Muscle of back (tissue), 13 donors: Measurements from ENCODE around the gene LSM6. TPM values are rescaled to one million over a fixed set of nuclear protein-coding genes. Genes with fewer than 3 reads are reported as not detected.

Experiments used
- DNase-seq, 3 donors: peaks; one replicate each; pipeline versions ENCODE4 v3.0.0 to v3.0.0-alpha.2; 2013
- long read RNA-seq, 9 donors: transcript quantifications; one replicate each; lab custom pipeline, GENCODE V29; 2026
- polyA plus RNA-seq, 10 donors: library from polyadenylated mRNA; unstranded; fragments of 120-200 nt; gene quantifications; one replicate each; pipeline ENCODE4 v1.2.1, GENCODE V29; 2013; ENCODE audit not compliant: insufficient read length in 10 of 10

Gene LSM6
- 10 to 100 TPM; 29.3 to 50.7 (median 38.2) TPM for polyA plus RNA-seq
- long read RNA-seq, donor 1, transcript LSM6-201 (4 exons, 2,259 nt): major isoform, 23 of 27 reads
- long read RNA-seq, donor 1, partial matches to known transcripts: 0 of 27 reads
- long read RNA-seq, donor 1, other reads (novel, unspliced or antisense): 0 of 27 reads
- long read RNA-seq, donor 2, transcript LSM6-201 (4 exons, 2,259 nt): major isoform, 20 of 22 reads
- long read RNA-seq, donor 2, partial matches to known transcripts: 0 of 22 reads
- long read RNA-seq, donor 2, other reads (novel, unspliced or antisense): 0 of 22 reads
- long read RNA-seq, donor 3: 0 reads
- long read RNA-seq, donor 4, transcript LSM6-201 (4 exons, 2,259 nt): major isoform, 20 of 21 reads
- long read RNA-seq, donor 4, partial matches to known transcripts: 0 of 21 reads
- long read RNA-seq, donor 4, other reads (novel, unspliced or antisense): 0 of 21 reads
- long read RNA-seq, donor 5, transcript LSM6-201 (4 exons, 2,259 nt): major isoform, 32 of 36 reads
- long read RNA-seq, donor 5, partial matches to known transcripts: 0 of 36 reads
- long read RNA-seq, donor 5, other reads (novel, unspliced or antisense): 0 of 36 reads
- long read RNA-seq, donor 6, transcript LSM6-201 (4 exons, 2,259 nt): major isoform, 25 of 30 reads
- long read RNA-seq, donor 6, partial matches to known transcripts: 0 of 30 reads
- long read RNA-seq, donor 6, other reads (novel, unspliced or antisense): 0 of 30 reads
- long read RNA-seq, donor 7, transcript LSM6-201 (4 exons, 2,259 nt): major isoform, 22 of 25 reads
- long read RNA-seq, donor 7, partial matches to known transcripts: 0 of 25 reads
- long read RNA-seq, donor 7, other reads (novel, unspliced or antisense): 0 of 25 reads
- long read RNA-seq, donor 8, transcript LSM6-201 (4 exons, 2,259 nt): major isoform, 16 of 18 reads
- long read RNA-seq, donor 8, partial matches to known transcripts: 0 of 18 reads
- long read RNA-seq, donor 8, other reads (novel, unspliced or antisense): 0 of 18 reads
- long read RNA-seq, donor 9, partial matches to known transcripts: 0 of 5 reads
- long read RNA-seq, donor 9, other reads (novel, unspliced or antisense): 0 of 5 reads

- DNase-seq: peak; percentile 88 to 97 (median 89)
Measured at GRCh38 chr4:146175541-146176453, at the start of gene LSM6. Gene LSM6, plus strand, starts transcription at chr4:146175718. Its CDS starts 7,204 bp downstream, at chr4:146182922.

- DNase-seq: no peak
Measured at GRCh38 chr4:146132445-146132844, 43.1 kb upstream of the LSM6 start.

GRCh38 chr4:146134761-146135445 lies 40.6 kb upstream of the LSM6 start:
- DNase-seq: peak; percentile 2 to 33 (median 17)

- DNase-seq: no peak
Measured at GRCh38 chr4:146135941-146136340, 39.6 kb upstream of the LSM6 start.

- no peak for DNase-seq
Measured at GRCh38 chr4:146142768-146143167, 32.8 kb upstream of the LSM6 start.

GRCh38 chr4:146143888-146144287 lies 31.6 kb upstream of the LSM6 start:
- no peak for DNase-seq

- no peak for DNase-seq
Measured at GRCh38 chr4:146146918-146147317, 28.6 kb upstream of the LSM6 start.

- DNase-seq: no peak
Measured at GRCh38 chr4:146148021-146148420, 27.5 kb upstream of the LSM6 start.

GRCh38 chr4:146154057-146154456 lies 21.5 kb upstream of the LSM6 start:
- no peak for DNase-seq

GRCh38 chr4:146155152-146155724 lies 20.3 kb upstream of the LSM6 start:
- no peak for DNase-seq

- no peak for DNase-seq
Measured at GRCh38 chr4:146158036-146158745, 17.3 kb upstream of the LSM6 start.

GRCh38 chr4:146159384-146160058 lies 16.0 kb upstream of the LSM6 start:
- DNase-seq: no peak

GRCh38 chr4:146161243-146161642 lies 14.3 kb upstream of the LSM6 start:
- DNase-seq: no peak

- peak; percentile 33 to 68 (median 51) for DNase-seq
Measured at GRCh38 chr4:146165221-146165620, 10.3 kb upstream of the LSM6 start.

GRCh38 chr4:146165840-146166239 lies 9.7 kb upstream of the LSM6 start:
- DNase-seq: peak in 1 of 3 donors; percentile 38

GRCh38 chr4:146170149-146170548 lies 5.4 kb upstream of the LSM6 start:
- no peak for DNase-seq

- DNase-seq: no peak
Measured at GRCh38 chr4:146176891-146177290, 1.4 kb downstream of the LSM6 start.

GRCh38 chr4:146178126-146178525 lies 2.6 kb downstream of the LSM6 start:
- no peak for DNase-seq
